GM19240 (cell line): ENCODE data around the gene ZNF598.
A peak's percentile ranks its signal among the peaks of the same experiment; 100 is the strongest.
"Not testable (repeated sequence)": the region's sequence is repeated elsewhere in the genome, so short reads cannot be mapped to it uniquely, and the experiment has no call there.

Source experiments
- DNase-seq: peaks from one replicate; pipeline ENCODE4 v3.0.0; 2011; ENCODE audit warnings: low spot score; ENCODE audit not compliant: insufficient read length

Gene ZNF598

GRCh38 chr16:1960665-1961630, 48.7 kb downstream of the ZNF598 start:
- DNase-seq, result no peak

GRCh38 chr16:1959269-1960039, 50.2 kb downstream of the ZNF598 start, which contains the start of gene NDUFB10:
NDUFB10 (plus strand) TSS chr16:1959538; CDS start chr16:1959625, 87 bp downstream.
- DNase-seq, result peak; percentile 84

GRCh38 chr16:1958715-1959268, 50.8 kb downstream of the ZNF598 start:
- no peak for DNase-seq

- not testable (repeated sequence) for DNase-seq
Observed at GRCh38 chr16:1958143-1958491, 51.5 kb downstream of the ZNF598 start.

GRCh38 chr16:1957434-1958142, 52.0 kb downstream of the ZNF598 start:
- not testable (repeated sequence) for DNase-seq

- DNase-seq, result no peak
Observed at GRCh38 chr16:1953734-1954133, 55.9 kb downstream of the ZNF598 start.

GRCh38 chr16:1950559-1950958, 59.1 kb downstream of the ZNF598 start:
- no peak for DNase-seq

GRCh38 chr16:1950047-1950446, 59.6 kb downstream of the ZNF598 start:
- no peak for DNase-seq

- DNase-seq, result no peak
Observed at GRCh38 chr16:1949507-1949906, 60.1 kb downstream of the ZNF598 start.
